GM19397 (cell line): ENCODE results near the gene IFT122.

Source experiments
- ATAC-seq: cut with Tn5 transposase; IDR thresholded peaks from one replicate; pipeline ENCODE4 v1.9.1; 2021; ENCODE audit warnings: mild to moderate bottlenecking, moderate library complexity; ENCODE audit not compliant: unreplicated experiment

The IFT122 gene

GRCh38 chr3:129567939-129568338 is 127.9 kb downstream of the IFT122 start:
- no peak for ATAC-seq

GRCh38 chr3:129569856-129570255 is 129.8 kb downstream of the IFT122 start:
- ATAC-seq = no peak
